Epithelial cell of prostate (primary cell): ENCODE data around the gene ANTXRL.
A peak's percentile ranks its signal among the peaks of the same experiment; 100 is the strongest.
"Not testable (repeated sequence)": the region's sequence is repeated elsewhere in the genome, so short reads cannot be mapped to it uniquely, and the experiment has no call there.

Source experiments
- DNase-seq: peaks from one replicate; pipeline ENCODE4 v3.0.0-alpha.2; 2011; ENCODE audit warnings: low read depth, low spot score
- H3K27ac ChIP-seq: fragments of 450-650 bp; 2 replicates; pipeline ENCODE4 v1.5.1; 2017; ENCODE audit warnings: mild to moderate bottlenecking

ANTXRL gene

DNA sequence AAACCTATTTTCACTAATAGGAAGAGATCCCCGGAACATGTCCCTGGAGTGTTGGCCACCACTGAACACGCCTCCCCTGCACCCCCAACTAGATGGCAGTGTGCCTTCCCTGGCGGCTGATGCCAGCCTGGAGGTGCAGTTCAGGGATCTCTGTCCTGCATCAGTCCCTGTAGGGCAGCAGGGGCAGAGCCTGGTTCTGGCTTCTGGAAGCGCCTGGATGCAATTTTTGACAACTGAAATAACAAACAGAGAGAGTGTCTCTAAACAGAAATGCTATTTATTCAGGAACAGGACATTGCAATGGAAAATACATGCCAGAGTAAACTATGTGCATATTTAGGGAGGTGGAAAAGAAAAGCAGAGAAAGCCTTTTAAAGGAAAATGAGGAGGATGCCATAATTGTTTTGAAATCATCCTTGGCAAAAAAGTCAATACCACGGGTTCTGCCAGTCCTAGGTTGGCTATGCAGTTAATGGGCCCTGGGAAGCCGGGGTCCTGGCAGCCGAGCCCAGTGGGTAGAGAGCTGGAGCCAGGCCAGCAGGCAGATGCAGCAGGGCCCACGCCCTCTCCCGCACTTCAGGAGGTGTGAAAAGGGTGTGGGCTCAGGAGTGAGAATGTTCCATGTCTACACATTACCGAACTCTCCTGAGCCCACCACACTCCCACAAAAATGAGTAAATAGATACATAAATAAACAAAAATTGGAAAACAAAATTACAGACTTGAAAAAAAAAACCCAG lies 18.5 kb downstream of the ANTXRL start:
- DNase-seq = no peak
- H3K27ac ChIP-seq = no peak overlapping the region

GRCh38 chr10:46305986-46306385 lies 19.2 kb downstream of the ANTXRL start:
- DNase-seq = no peak
- H3K27ac ChIP-seq = no peak overlapping the region

DNA sequence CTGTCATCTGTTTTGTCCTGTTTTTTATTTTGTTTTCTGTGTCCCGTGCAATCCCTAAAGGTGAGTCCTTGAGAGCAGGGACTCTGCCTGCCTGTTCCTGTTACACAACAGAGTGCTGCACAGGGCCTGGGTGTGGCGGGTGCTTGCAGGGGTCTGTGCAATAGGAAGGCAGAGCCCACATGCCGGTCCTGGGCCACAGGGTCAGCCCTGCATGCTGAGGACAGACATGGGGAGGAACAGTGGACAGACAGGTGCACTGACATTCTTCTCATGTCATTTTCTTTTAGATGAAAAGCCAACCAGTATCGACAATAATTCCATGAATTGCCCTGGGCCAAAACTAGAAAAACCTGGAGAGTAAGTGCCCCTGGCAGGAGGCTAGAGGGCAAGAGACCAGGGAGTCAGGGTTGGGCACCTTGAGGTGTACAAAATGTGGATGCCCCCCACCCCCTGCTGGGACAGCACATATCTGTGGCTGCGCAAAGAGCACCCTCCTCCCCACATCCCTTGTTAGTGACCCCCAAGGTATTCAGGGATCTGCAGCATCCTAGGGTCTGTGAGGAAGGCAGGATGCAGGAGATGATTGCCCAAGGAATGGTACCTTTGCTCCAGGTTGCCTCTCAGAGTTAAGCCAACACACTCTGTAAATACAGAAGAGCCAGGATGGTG lies 19.9 kb downstream of the ANTXRL start:
- DNase-seq = no peak
- no peak overlapping the region for H3K27ac ChIP-seq

- no peak overlapping the region for H3K27ac ChIP-seq
- no peak for DNase-seq
Observed at GRCh38 chr10:46307281-46308112, 20.7 kb downstream of the ANTXRL start.

DNA sequence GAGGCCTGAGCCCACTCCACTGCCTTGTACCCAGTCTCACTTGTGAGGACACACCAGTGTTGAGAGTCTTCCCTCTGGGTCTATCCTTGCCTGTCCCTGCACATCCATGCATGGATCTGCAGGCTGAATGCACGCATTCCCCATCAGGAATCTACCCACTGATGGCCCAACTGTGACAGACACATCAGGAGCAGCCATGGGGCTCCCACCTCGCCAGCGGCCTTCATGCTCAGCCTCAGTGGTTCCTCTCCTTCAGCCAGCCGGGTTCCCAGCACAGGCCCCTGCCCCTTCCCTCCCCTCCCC lies 21.3 kb downstream of the ANTXRL start:
- H3K27ac ChIP-seq = no peak overlapping the region
- no peak for DNase-seq

DNA sequence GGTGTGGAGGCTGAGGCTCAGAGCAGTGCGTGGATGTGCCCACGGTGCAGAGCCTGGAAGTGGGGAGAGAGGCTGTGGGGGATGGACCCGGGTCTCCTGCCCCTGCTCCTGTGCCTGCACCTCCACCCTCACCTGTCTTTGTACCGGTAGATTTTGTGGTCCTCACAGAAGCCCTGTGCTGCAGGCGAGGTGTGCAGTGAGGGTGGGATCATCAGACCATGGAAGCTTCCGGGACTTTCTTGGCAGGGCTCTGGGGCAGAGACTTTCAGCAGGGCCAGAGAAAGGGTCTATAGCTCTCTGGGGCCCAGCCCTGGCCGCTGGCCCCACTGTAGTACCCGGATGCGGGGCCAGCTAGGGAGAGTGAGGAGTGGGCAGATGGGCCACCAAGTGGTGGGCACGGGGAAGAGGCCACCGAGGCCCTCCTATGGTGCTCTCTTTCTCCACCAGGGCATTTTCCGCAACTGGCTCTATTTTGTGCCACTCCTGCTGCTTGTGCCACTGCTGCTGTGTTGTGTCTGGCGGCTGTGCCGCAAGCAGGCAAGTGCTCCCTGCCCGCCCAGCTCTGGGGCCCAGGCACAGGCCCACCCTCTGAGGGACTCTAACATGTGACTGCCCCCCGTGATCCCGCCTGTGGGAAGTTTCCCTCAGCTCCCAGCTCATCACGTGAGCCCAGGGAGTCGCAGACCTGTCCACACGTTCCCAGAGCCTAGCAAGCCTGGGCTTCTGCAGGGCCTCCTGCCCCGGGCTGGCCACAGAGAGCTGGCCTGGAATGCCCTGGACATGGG lies 22.1 kb downstream of the ANTXRL start:
- H3K27ac ChIP-seq = no peak overlapping the region
- no peak for DNase-seq

GRCh38 chr10:46309511-46310142 lies 22.8 kb downstream of the ANTXRL start:
- no peak for DNase-seq
- H3K27ac ChIP-seq = no peak overlapping the region

DNA sequence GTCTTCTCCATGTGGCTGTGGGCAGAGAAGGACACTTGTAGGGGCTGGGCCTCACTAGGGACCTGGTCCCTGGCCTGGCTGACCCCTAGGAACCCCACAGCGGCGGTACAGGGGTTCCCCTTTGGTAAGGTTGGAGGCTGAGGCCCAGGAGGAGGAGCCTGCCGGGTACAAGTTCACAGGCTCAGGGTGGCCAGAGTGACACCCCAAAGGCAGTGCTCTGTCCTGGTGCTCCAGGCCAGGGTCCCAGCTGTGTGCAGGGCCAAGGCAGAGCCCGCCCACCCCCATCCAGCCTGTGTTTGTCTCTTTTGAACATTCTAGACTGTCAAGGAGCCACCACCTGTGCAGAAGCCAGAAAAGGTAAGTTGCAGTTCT lies 23.3 kb downstream of the ANTXRL start:
- no peak for DNase-seq
- no peak overlapping the region for H3K27ac ChIP-seq

- H3K27ac ChIP-seq = no peak overlapping the region
- DNase-seq = no peak
Observed at GRCh38 chr10:46310851-46311250, 24.1 kb downstream of the ANTXRL start.

GRCh38 chr10:46311501-46311951 lies 24.7 kb downstream of the ANTXRL start:
- H3K27ac ChIP-seq = no peak overlapping the region
- DNase-seq = no peak

GRCh38 chr10:46311961-46312431 lies 25.2 kb downstream of the ANTXRL start:
- DNase-seq, H3K27ac ChIP-seq: not testable (repeated sequence)

DNA sequence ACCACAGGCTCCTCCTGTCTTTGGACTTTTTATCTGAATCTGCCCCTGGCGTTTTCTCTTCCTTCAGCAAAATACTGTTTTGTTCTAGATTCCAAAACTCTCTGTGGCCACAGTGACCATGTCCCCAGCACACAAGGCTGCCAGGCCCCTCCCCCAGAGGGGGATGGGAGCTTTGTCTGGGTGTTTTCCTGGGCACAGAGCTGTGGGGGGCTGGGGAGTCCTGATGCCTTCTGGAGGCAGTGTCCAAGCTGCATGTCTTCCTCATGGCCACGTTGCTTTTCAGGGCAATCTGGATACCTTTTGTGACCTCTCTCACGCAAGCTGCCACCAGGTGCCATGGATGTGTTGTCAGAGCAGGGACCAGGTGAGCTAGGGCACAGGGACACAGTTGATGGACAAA lies 26.2 kb downstream of the ANTXRL start:
- H3K27ac ChIP-seq = no peak overlapping the region
- DNase-seq = no peak

DNA sequence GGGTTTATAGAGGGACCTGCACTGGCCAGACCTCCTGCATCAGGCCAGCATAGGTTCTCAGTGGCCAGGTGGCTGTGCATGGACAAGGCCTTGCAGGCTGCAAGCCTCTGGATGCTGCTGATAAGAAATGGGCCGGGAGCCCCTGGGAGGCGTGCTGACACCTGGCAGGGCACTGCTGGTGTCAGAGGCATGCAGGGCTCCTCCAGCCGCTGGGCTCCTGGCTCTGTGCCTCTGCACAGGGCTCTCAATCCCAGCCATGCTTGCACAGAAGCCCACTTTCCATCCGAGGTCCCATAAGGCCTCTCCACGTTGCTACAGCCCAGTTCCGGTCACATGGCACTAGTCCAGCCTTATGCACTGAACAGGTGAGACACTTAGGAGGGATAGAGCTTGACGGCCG lies 27.3 kb downstream of the ANTXRL start:
- H3K27ac ChIP-seq = no peak overlapping the region
- DNase-seq = no peak

GRCh38 chr10:46315071-46315860 lies 28.5 kb downstream of the ANTXRL start:
- DNase-seq = peak; percentile 22
- not testable (repeated sequence) for H3K27ac ChIP-seq

- H3K27ac ChIP-seq = no peak overlapping the region
- no peak for DNase-seq
Observed at GRCh38 chr10:46317370-46317769, 30.6 kb downstream of the ANTXRL start.

DNA sequence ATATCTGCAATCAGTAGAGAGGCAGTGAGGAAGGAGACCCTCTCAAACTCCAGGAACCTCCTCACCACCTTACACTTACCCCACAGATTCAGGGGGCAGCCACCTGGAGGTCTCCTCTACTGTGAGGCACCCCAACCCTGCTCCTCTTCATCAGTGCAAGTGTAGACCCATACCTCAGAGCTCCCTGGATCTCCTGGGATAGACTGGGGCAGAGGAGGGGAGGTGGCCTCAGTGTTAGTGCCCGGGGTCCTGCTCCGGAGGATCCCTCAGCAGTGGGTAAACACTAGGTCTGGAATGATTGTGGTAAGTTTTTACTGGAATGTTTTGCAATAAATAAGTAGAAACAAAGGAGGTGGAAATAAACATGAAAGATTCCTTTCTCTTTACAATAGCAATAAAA lies 31.1 kb downstream of the ANTXRL start:
- H3K27ac ChIP-seq = no peak overlapping the region
- no peak for DNase-seq

DNA sequence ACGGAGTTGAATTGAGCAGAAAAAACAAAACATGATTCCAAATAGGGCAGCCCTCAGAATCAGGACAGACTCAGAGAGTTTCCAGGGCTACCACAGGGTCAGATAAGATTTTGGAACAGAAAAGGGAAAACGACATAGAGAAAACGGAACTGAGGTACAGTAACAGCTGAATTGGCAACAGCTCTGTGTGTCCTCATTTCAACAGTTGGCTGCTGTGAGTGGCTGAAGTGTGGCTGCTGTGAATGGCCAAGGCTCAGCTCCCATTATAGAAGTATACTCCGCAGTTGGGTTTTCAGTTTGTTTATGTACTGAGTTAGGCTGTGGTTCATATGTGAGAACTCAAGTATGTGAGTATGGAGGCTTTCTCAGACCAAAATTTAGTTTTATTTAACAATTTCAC lies 32.0 kb downstream of the ANTXRL start:
- no peak overlapping the region for H3K27ac ChIP-seq
- no peak for DNase-seq

DNA sequence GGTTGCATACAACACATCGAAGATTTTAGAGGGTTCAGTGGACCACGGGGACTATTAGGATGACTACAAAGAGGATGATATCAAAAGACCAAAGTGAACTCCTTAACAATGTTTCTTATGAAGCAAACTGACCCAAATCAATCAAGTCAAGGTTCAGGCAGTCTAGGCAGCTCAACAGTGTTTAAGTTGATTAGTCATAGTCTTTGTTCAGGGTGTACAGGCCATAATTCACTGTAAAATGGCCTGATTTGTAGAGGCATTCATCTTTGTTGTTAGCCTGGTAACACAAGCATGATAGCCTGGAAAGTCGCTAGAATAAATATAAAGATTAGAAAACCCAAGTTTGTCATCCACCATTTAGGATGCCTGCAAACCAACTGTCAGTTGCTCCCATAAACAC lies 32.6 kb downstream of the ANTXRL start:
- H3K27ac ChIP-seq = no peak overlapping the region
- no peak for DNase-seq

DNA sequence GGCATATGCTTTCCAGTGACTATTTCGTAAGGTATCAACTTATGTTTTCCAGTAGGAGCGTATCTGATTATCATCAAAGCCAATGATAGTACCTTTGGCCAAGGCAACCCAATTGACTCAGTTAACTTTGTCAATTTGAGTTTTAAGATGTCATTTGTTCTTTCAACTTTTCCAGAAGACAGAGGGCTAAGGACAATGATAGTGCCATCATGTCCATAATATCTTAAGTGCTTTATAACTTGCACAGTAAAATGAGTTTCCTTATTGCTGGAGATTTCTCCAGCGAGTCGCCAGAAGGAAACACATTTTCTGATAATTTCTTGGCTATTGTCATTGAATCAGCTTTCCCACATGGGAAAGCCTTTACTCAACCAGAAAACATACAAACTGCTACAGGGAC lies 35.0 kb downstream of the ANTXRL start:
- H3K27ac ChIP-seq = no peak overlapping the region
- DNase-seq = no peak
